ENCODE results near the gene ACVR1B.

Gene ACVR1B

DNA sequence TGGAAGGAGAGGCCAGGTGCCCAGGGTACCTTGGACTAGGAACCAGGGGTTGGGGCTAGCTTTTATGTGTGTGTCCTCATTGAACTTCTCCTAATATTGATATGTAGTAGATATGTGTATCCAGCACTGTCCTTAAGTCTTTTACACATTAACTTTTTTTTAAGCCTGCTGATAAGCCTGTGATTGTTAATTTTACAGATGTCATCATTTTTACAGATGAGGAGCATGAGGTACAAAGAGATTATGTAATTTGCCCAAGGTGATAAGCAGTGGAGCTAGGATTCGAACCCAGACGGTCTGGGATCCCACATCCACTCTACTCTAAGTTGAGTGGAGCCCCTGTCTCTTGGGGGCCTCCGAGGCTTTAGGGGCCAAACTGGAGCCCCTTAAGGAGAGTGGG, 89.5 kb downstream of the ACVR1B start:
- H3K27me3 ChIP-seq (ENCODE audit: control insufficient read depth, insufficient read depth, low read length), result peaks cover 10% of the 10 kb centered on the region
- no peak overlapping the region for H3K4me3 ChIP-seq (ENCODE audit: low read depth, low read length)
- H3K4me1 ChIP-seq (ENCODE audit: control insufficient read depth, insufficient read depth, low read length), result peaks cover 8% of the 10 kb centered on the region
- H3K9me3 ChIP-seq (ENCODE audit: control insufficient read depth, insufficient read depth, low read depth, low read length), result no peaks in the 10 kb centered on the region
- no peak overlapping the region for H3K27ac ChIP-seq (ENCODE audit: low read depth, low read length)
- no peak overlapping the region for H3K9ac ChIP-seq (ENCODE audit: low read length)
- peaks cover 16% of the 10 kb centered on the region for H3K36me3 ChIP-seq (ENCODE audit: control insufficient read depth, insufficient read depth, low read length)

DNA sequence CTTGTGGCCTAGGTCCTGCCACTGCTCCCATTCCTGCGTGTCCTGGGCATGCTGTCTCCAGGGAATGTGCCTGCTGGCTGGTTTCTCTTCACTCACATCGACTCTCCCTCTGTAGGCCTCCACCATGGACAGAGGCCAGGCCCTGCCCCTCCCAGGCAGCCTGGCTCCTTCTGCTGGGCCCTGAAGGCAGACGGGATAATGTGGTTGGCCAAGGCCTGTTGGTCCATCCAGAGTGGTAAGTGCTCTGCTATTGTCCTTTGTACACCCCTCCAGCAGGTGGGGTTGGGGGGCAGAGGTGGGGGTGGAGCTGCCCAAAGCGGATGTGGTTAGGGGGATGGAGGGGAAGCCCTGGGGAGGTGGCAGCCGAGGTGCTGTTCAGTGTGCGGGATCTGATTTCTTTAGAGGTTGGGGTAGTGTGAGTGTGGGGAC, 90.2 kb downstream of the ACVR1B start:
- Histone ChIP-seq H3K27me3 (ENCODE audit: control insufficient read depth, insufficient read depth, low read length) (peaks cover 4% of the 10 kb centered on the region; the same call in 1 of the 2 replicates), H3K4me1 (ENCODE audit: control insufficient read depth, insufficient read depth, low read length) (peaks cover under 1% of the 10 kb centered on the region), H3K9ac (ENCODE audit: low read length) (no peak overlapping the region), H3K36me3 (ENCODE audit: control insufficient read depth, insufficient read depth, low read length) (peaks cover 16% of the 10 kb centered on the region), H3K9me3 (ENCODE audit: control insufficient read depth, insufficient read depth, low read depth, low read length) (no peaks in the 10 kb centered on the region), H3K4me3 (ENCODE audit: low read depth, low read length) (no peak overlapping the region), H3K27ac (ENCODE audit: low read depth, low read length) (no peak overlapping the region)

DNA sequence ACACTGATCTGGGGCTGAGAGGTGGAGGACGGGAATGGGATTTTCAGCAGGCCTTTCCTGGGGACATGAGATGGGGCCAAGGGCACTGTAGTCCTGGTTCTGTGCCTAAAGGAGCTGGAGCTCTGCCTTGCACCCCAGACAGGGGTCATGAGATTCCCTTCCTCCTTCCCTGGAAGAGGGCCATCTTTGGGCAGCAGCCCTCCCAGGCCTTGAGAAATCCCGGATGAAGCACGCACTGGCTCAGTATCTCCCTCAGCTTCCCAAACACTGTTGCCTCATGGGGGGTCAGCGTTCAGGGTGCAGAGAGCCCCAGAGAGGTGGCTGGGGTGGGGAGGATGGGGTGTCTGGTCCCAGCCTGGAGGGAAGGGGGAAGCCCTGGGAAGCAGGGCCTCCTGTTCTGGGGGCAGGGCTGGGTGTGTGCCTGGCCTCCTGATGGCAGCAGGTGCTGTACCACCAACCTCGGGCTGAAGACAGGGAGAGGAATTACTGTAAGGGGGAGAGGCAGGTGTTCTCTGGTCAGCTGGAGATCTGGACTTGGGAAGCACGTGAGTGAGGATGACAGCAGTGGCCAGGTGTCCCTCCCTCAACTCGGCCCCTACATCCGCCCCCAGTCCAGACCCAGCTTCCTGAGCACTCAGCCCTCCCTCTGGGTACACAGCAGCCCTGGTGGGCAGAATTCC, 91.3 kb downstream of the ACVR1B start:
- Histone ChIP-seq H3K9me3 (ENCODE audit: control insufficient read depth, insufficient read depth, low read depth, low read length) (no peaks in the 10 kb centered on the region), H3K36me3 (ENCODE audit: control insufficient read depth, insufficient read depth, low read length) (peaks cover 16% of the 10 kb centered on the region), H3K4me3 (ENCODE audit: low read depth, low read length) (no peak overlapping the region), H3K27ac (ENCODE audit: low read depth, low read length) (no peak overlapping the region), H3K4me1 (ENCODE audit: control insufficient read depth, insufficient read depth, low read length) (no peaks in the 10 kb centered on the region; the same call in 1 of the 2 replicates), H3K9ac (ENCODE audit: low read length) (no peak overlapping the region), H3K27me3 (ENCODE audit: control insufficient read depth, insufficient read depth, low read length) (no peaks in the 10 kb centered on the region)

DNA sequence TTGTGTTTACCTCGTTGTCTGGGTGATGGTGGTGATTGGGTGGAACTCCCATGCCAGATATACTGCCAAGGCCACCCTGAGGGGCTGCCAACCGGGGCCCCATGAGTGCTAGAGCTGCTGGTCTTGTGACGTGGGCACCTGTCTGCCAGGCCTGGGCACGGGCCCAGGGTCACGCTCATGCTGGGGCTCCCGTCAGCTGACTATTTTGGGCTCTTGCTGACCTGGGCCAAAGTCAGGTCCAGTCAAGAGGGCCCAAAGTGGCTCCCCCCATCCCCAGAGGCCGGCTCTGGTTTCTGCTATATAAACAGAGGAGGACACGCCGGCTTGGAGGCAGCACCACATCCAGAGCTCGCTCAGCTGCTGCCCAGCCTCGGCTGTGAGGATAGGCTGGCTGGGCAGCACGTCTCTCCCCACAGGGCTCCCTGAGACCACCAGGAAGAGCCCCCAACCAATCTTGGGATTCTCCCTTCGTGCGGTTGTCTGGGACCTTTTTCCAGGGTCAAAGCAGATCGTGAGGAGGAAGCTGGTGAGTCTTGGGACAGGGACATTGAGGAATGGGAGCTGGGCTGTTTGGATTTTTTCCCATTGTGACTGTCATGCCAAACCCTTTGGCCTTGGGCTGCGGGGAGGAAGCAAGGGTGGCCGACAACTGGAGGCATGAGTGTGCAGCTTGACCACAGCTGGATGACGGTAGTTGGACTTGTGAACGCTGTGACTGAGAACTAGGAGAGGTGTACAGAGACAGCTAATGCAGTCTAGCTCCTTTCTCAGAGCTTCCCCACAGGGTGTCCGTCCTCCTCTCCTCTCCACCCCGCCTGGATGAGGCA, 92.1 kb downstream of the ACVR1B start:
- Histone ChIP-seq H3K27me3 (ENCODE audit: control insufficient read depth, insufficient read depth, low read length) (peaks cover 2% of the 10 kb centered on the region), H3K9ac (ENCODE audit: low read length) (no peak overlapping the region), H3K36me3 (ENCODE audit: control insufficient read depth, insufficient read depth, low read length) (peaks cover 16% of the 10 kb centered on the region), H3K4me1 (ENCODE audit: control insufficient read depth, insufficient read depth, low read length) (no peaks in the 10 kb centered on the region; the same call in 1 of the 2 replicates), H3K9me3 (ENCODE audit: control insufficient read depth, insufficient read depth, low read depth, low read length) (no peaks in the 10 kb centered on the region), H3K27ac (ENCODE audit: low read depth, low read length) (no peak overlapping the region), H3K4me3 (ENCODE audit: low read depth, low read length) (no peak overlapping the region)

DNA sequence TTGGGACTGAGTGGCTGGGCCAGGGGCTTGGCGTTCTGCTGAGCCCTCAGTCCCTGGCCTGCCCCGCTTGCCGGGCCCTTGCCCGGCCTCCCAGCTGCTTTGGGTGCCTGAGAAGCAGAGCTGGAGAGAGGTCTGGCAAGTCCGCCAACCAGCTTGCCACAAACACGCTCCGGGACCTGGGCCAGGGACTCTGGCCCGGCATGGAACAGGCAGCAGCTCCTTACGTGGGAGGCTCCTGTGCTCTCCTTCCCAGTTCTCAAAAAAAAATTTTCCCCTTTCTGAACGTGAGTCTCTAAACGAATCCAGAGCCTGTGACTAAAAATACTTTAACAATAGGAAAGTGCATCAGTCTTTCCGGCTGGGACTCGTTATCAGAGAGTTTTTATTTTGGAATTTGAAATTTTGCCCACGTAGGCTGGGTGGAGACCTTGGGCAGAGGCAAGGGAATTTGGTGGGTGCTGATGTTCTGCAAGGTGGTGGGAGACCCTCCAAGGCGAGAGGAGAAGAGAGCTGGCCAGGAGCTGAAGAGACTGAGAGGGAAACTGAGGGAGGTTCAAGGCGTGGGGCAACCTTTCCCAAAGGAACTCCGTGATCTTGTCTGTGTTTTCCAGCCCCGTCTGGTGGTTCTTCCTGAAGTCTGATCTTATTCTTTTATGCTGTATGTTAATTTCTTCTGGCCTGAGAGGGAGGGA, 92.9 kb downstream of the ACVR1B start:
- H3K9ac ChIP-seq (ENCODE audit: low read length), result no peak overlapping the region
- no peaks in the 10 kb centered on the region for H3K4me1 ChIP-seq (ENCODE audit: control insufficient read depth, insufficient read depth, low read length)
- H3K4me3 ChIP-seq (ENCODE audit: low read depth, low read length), result no peak overlapping the region
- H3K36me3 ChIP-seq (ENCODE audit: control insufficient read depth, insufficient read depth, low read length), result peaks cover 16% of the 10 kb centered on the region
- no peaks in the 10 kb centered on the region for H3K9me3 ChIP-seq (ENCODE audit: control insufficient read depth, insufficient read depth, low read depth, low read length)
- no peak overlapping the region for H3K27ac ChIP-seq (ENCODE audit: low read depth, low read length)
- peaks cover 11% of the 10 kb centered on the region for H3K27me3 ChIP-seq (ENCODE audit: control insufficient read depth, insufficient read depth, low read length)

DNA sequence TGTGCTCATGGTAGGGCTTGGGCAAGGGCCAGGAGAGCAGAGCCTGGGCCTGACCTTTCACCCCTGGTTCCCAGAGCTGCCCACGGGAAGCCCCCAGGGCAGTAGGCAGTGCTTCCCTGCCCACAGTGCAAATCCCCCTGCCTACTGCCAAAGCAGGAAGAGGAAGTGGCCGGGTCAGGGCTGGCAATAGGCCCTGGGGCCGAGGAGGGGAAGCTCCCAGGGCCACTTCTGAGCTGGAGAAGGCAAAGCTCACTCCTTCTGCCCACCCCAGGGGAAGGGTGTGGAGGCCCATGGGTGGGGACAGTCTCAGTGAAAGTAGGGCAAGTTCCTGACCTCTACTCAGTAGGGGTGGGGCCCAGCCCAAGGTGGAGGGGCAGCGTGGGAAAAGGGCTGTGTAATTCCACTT, 94.3 kb downstream of the ACVR1B start:
- H3K4me1 ChIP-seq (ENCODE audit: control insufficient read depth, insufficient read depth, low read length), result peaks cover 10% of the 10 kb centered on the region
- peaks cover 24% of the 10 kb centered on the region for H3K27me3 ChIP-seq (ENCODE audit: control insufficient read depth, insufficient read depth, low read length)
- H3K9me3 ChIP-seq (ENCODE audit: control insufficient read depth, insufficient read depth, low read depth, low read length), result no peaks in the 10 kb centered on the region
- H3K27ac ChIP-seq (ENCODE audit: low read depth, low read length), result no peak overlapping the region
- H3K9ac ChIP-seq (ENCODE audit: low read length), result no peak overlapping the region
- no peak overlapping the region for H3K4me3 ChIP-seq (ENCODE audit: low read depth, low read length)
- peaks cover 16% of the 10 kb centered on the region for H3K36me3 ChIP-seq (ENCODE audit: control insufficient read depth, insufficient read depth, low read length)

Data from HUES6 (cell line).